ENCODE data around the gene HSPB1.
"Not testable (repeated sequence)": the region's sequence is repeated elsewhere in the genome, so short reads cannot be mapped to it uniquely, and the experiment has no call there.

HSPB1 gene

DNA sequence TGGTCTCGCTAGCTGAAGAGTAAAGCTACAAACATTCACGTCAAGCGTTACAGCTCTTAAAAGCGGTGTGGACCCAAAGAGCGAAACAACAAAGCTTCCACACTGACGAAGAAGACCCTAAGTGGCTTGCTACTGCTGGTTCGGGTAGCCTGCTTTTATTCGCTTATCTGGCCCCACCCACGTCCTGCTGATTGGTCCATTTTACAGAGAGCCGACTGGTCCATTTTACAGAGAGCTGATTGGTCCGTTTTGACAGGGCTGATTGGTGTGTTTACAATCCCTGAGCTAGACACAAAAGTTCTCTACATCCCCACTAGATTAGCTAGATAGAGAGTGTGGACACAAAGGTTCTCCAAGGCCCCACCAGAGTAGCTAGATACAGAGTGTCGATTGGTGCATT is 6.4 kb downstream of the HSPB1 start:
- DNase-seq (ENCODE audit: low spot score), result not testable (repeated sequence)

DNA sequence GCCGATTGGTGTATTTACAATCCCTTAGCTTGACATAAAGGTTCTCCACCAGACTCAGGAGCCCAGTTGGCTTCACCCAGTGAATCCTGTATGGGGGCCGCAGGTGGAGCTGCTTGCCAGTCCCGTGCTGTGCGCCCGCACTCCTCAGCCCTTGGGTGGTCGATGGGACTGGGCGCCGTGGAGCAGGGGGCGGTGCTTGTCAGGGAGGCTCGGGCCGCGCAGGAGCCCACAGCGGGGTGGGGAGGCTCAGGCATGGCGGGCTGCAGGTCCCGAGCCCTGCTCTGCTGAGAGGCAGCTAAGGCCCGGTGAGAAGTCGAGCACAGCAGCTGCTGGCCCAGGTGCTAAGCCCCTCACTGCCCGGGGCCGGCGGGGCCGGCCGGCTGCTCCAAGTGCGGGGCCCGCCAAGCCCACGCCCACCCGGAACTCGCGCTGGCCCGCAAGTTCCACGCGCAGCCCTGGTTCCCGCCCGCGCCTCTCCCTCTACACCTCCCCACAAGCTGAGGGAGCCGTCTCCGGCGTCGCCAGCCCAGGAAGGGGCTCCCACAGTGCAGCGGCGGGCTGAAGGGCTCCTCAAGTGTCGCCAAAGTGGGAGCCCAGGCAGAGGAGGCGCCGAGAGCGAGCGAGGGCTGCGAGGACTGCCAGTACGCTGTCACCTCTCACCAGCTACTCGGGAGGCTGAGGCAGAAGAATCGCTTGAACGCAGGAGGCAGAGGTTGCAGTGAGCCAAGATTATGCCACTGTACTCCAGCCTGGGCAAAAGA is 7.0 kb downstream of the HSPB1 start:
- DNase-seq (ENCODE audit: low spot score), result not testable (repeated sequence)

DNA sequence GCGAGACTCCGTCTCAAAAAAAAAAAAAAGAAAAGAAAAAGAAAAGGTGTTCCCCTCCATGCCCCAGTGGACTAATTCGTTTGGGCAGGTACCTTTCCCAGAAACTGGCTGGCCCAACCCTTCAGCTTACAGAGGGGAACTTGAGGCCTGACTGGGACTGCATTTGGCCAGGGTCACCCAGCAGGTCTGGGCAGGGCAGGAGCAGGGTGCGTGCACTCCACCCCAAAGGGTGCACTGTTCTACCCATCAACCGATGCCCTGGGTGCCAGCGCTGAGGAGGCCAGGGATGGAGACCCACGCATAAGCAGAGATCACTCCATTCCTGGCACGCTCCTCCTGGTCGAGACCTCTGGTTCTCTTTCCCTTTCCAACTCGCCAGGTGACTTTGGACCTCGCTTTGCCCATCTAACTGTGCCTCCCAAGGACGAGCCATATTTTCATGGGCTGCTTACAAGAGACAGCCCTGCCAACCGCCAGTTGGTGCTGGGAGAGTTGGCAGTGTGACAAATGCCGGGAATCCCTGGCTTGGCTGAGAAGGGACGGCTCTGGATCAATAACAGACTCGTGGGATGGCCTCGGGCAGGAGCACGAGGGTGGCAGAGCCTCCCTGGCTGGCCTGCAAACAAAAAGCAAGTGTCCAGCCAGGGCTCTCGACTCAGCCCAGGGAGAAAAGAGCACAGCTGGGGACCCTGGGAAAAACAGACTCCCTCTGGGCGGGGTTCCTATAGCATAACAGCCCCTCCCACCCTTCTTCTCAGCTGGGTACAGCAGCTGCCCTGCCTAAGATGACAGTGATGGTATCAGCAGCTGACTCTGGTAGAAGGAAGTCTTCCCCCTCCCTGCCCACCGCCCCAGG is 7.9 kb downstream of the HSPB1 start:
- peak; percentile 70 for DNase-seq (ENCODE audit: low spot score)

DNA sequence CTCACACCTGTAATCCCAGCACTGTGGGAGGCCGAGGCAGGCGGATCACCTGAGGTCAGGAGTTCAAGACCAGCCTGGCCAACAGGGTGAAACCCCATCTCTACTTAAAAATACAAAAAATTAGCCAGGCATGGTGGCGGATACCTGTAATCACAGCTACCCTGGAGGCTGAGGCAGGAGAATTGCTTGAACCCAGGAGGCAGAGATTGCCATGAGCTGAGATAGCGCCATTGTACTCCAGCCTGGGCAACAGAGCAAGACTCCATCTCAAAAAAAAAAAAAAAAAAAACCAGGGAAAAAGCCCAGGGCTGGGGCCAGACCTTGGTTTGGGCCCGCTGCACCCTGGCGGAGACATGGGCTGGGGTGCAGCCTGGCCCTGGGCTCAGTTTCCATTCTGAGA is 9.4 kb downstream of the HSPB1 start:
- not testable (repeated sequence) for DNase-seq (ENCODE audit: low spot score)

- DNase-seq (ENCODE audit: low spot score), result peak; percentile 93
Measured at GRCh38 chr7:76314042-76314721, 11.7 kb downstream of the HSPB1 start.

DNA sequence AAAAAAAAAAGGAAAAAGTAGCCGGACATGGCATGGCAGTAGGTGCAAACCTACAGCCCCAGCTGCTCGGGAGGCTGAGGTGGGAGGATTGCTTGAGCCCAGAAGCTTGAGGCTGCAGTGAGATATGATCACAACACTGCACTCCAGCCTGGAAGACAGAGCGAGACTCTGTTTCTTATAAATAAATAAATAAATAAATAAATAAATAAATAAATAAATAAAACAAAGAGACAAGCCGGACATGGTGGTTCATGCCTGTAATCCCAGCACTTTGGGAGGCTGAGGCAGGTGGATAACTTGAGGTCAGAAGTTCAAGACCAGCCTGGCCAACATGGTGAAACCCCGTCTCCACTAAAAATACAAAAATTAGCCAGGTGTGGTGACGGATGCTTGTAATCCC is 12.3 kb downstream of the HSPB1 start:
- DNase-seq (ENCODE audit: low spot score), result not testable (repeated sequence)

DNA sequence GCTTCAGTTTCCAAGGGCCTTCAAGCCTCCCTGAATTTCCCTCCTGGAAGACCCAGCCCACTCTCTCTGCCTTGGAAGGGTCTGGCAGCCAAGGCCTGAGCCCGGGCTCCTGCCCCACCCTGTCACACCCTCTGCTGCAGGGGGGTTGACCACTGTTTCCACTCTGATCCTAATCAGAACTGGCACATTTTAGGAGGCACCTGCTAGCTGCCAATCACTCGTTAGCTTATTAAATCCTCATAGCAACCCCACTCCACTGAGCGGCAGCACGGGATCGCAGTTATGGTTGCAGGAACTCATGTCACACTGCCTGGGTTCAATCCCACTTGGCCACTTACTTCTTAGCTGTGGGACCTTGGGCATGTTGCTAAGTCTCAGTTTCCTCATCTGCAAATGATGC is 12.9 kb downstream of the HSPB1 start:
- DNase-seq (ENCODE audit: low spot score), result no peak

DNA sequence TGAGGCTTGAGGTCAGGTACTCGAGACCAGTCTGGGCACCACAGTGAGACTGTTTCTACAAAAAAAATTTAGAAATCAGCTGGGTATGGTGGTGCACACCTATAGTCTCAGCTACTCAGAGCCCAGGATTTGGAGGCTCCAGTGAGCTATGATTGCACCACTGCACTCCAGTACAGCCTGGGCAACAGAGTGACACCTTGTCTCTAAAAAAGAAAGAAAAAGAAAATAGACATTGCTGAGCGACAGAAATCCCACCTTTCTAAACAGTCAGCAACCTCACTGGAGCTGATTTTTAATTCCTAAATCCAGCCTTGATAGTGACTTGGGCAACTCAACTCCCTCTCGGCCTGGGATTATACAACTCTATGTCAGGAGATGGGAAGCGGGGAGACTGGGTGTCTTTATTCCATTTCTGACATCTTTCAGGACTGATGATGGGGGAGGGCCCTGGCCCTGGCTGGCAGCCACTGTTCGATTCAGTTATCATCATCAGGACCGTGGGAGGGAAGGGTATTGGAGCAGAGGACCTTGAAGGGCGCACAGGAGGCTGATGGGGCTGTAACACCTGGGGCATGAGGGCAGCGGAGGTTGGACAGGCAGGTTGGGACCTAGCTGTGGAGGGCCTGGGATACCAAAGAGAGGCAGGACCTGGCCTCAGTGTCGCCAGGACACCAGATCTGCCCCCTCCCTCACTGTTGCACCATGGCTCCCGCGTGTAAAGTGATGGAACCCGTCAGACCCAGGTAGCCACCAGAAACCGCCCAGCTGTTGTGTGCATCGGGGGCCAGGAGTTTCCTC is 14.7 kb downstream of the HSPB1 start:
- DNase-seq (ENCODE audit: low spot score), result no peak

DNA sequence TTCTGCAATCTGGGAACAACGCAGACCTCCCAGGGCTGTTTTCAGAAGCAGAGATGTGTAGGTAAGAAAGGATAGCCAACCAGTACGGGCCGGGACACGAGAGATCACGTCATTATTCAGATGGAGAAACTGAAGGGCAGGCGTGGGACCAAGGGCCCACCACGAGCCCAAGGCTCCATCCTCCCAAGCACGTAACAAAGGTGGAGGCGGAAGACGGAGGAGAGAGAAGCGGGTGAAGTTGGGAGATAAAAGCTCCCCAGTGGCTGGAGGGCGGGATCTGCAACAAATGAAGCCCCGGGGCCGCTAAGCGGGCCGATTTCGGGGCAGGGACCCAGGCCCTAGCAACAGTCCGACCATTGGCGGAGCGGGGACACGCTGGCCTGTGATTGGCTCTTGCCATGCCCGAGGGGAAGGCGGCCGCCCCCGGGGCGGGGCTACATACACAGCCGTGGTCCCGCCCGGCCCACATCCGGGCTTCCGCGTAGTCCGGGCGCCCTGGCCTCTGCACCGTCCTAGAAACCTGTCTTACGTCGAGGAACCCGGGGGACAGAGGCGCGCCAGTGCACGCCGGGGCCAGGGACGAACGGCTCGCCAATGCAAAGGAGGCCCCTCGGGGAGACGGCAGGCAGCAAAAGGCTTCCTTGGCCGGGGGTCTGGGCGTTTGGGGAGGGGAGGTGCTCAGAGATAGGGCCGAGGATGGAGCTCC is 15.5 kb downstream of the HSPB1 start:
- DNase-seq (ENCODE audit: low spot score), result peak; percentile 98

GRCh38 chr7:76318488-76319353 is 16.2 kb downstream of the HSPB1 start:
- peak; percentile 77 for DNase-seq (ENCODE audit: low spot score)

GRCh38 chr7:76325092-76325491 is 22.6 kb downstream of the HSPB1 start:
- DNase-seq (ENCODE audit: low spot score), result no peak

GRCh38 chr7:76325811-76326210 is 23.3 kb downstream of the HSPB1 start:
- no peak for DNase-seq (ENCODE audit: low spot score)

- DNase-seq (ENCODE audit: low spot score), result no peak
Measured at GRCh38 chr7:76326646-76327233, 24.3 kb downstream of the HSPB1 start.

DNA sequence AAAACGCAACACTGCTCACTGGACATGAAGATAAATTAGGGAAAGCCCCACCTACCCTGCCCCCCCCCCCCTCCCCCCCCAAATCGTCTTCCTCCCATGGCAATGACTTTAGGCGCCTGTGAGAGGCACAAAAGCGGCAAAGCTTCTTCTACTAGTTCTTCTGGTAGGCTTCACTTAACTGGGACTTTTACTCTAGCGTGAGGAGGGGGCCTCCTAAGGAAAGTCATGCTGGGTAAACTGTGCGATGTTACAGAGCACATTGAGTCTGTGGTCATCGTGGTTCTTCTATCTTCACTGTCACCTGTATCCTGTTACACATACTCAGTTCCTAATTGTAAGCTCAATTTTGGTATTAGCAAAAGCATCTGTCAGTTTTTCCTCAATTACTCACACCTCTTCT is 25.1 kb downstream of the HSPB1 start:
- no peak for DNase-seq (ENCODE audit: low spot score)

- DNase-seq (ENCODE audit: low spot score), result no peak
Measured at GRCh38 chr7:76328389-76328788, 25.9 kb downstream of the HSPB1 start.

DNA sequence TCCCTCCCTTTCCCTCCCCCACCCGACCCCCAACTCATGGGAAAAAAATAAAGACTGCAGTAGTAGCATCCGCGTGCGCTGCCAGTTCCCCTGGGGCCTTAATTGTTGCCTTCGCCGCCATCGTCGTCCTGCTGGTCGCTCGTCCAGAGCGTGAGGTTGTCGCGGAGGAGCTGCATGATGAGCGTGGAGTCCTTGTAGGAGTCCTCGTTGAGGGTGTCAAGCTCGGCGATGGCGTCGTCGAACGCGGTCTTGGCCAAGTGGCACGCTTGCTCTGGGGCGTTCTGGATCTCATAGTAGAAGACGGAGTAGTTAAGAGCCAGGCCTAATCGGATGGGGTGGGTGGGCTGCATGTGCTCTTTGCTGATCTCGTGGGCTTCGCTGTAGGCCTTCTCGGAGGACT is 27.0 kb downstream of the HSPB1 start:
- DNase-seq (ENCODE audit: low spot score), result no peak

DNA sequence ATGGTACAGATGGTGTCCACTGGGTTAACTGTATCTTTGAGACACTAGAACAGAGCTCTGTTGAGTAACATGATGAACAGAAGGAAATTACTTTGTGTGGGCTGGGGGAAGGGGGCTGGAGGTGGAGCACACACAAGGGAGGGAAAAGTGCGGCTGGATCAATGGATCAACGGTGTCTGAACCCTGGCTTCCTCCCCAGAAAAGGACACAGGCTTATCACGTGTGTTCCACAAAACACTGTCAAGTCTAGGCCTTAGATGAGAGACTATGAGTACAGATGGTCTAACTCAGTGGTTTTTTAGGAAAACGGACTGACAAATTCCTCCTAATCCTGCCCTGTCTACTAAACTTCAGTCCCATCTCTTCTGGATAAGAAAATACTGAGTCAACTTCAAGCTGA is 27.8 kb downstream of the HSPB1 start:
- DNase-seq (ENCODE audit: low spot score), result no peak

DNA sequence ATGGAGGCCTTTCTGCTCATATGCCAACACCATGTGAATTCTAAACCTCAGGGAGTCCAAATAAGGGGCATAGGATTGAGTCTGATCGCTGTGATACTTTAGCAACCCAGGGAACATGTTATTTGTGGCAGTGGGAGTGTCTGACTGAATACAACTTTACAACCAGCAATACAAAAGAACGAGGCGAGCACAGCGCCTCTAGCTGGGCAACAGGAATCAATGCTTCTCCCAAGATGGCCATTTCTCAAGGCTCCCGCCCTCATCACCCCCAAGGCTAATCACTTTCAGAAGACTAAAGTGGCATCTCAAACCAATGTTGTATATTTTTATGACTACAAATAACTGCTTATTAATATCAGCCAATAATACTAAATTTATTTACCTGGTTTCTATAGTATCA is 28.2 kb downstream of the HSPB1 start:
- no peak for DNase-seq (ENCODE audit: low spot score)

DNA sequence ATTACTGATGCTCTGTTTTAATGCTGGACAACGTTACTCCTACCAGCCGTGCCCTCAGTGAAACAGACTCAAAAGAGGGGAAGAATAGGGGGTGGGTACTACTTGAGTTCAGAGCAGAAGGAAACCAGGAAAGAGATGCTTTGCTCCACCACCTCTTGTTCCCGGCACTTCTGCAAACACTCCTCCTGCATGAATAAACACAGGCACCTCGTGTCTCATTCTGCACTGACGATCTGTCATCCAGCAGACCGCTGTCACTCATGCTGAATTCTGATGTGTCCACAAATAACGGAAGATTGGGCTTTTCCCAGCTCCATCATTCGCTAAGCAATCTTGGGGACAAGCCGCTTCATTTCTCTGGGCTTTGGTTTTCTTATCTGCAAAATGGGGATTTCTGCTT is 29.6 kb downstream of the HSPB1 start:
- no peak for DNase-seq (ENCODE audit: low spot score)
